Small intestine (tissue), 16 donors: Measurements from ENCODE around the gene DNPH1. TPM values are rescaled to one million over a fixed set of nuclear protein-coding genes. Genes with fewer than 3 reads are reported as not detected.

Source experiments
- DNase-seq, 2 donors: peaks; one replicate each; pipeline versions ENCODE4 v3.0.0 to v3.0.0-alpha.2; 2013
- FAIRE-seq: peaks from 2 replicates; lab custom pipeline; 2012; peaks lifted over from hg19 to GRCh38; lab: Jason Lieb, UNC
- H3K27ac ChIP-seq, 3 donors: one replicate each; pipeline ENCODE4 v1.5.1; 2013; ENCODE audit warnings: low read length in 2 of 3, mild to moderate bottlenecking in 2 of 3, control low read depth in 1 of 3, inconsistent platforms in 1 of 3, low read depth in 1 of 3, moderate library complexity in 1 of 3
- H3K27me3 ChIP-seq, 3 donors: one replicate each; pipeline ENCODE4 v1.6.1; 2013; ENCODE audit warnings: low read length in 3 of 3, inconsistent platforms in 1 of 3; ENCODE audit not compliant: control insufficient read depth in 3 of 3, insufficient read depth in 3 of 3
- H3K36me3 ChIP-seq, 3 donors: one replicate each; pipeline ENCODE4 v1.6.1; 2013; ENCODE audit warnings: low read length in 3 of 3, inconsistent platforms in 1 of 3, low read depth in 1 of 3, mild to moderate bottlenecking in 1 of 3, moderate library complexity in 1 of 3; ENCODE audit not compliant: control insufficient read depth in 3 of 3, insufficient read depth in 2 of 3
- H3K4me1 ChIP-seq, 3 donors: one replicate each; pipeline ENCODE4 v1.6.1; 2013; ENCODE audit warnings: low read length in 2 of 3, inconsistent platforms in 1 of 3, low read depth in 1 of 3, mild to moderate bottlenecking in 1 of 3, moderate library complexity in 1 of 3; ENCODE audit not compliant: control insufficient read depth in 3 of 3, insufficient read depth in 2 of 3
- H3K4me3 ChIP-seq, 3 donors: one replicate each; pipeline ENCODE4 v1.5.1; 2013; ENCODE audit warnings: low read length in 3 of 3, control low read depth in 1 of 3, inconsistent platforms in 1 of 3, low read depth in 1 of 3, mild to moderate bottlenecking in 1 of 3, moderate library complexity in 1 of 3
- H3K9me3 ChIP-seq, 2 donors: one replicate each; pipeline ENCODE4 v1.6.1; 2013; ENCODE audit warnings: low read depth in 1 of 2, low read length in 1 of 2; ENCODE audit not compliant: control insufficient read depth in 2 of 2, insufficient read depth in 1 of 2
- WGBS, 3 donors: extraction: QIAGEN DNeasy Blood & Tissue Kit; methylation state at CpG; one replicate each; pipeline ENCODE4 v1.1.7; 2013; 5-methylcytosine and 5-hydroxymethylcytosine counted together
- long read RNA-seq, 10 donors: transcript quantifications; one replicate each; lab custom pipeline, GENCODE V29; 2026
- polyA plus RNA-seq, 4 donors: library from polyadenylated mRNA; stranded (reverse) in 3 of 4; unstranded in 1 of 4; fragments of 200-250 nt in 3 of 4; fragments of 120-200 nt in 1 of 4; gene quantifications; one replicate each; pipeline versions ENCODE4 v1.2.1 to v1.2.3, GENCODE V29; 2013
- donor health status: healthy with polysubstance abuse.
- donor health status: control.
- donor health status: control.
- donor health status: Bipolar disorder and iron deficiency.
- donor health status: healthy.

DNPH1 gene, protein sequence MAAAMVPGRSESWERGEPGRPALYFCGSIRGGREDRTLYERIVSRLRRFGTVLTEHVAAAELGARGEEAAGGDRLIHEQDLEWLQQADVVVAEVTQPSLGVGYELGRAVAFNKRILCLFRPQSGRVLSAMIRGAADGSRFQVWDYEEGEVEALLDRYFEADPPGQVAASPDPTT
- 100 to 1,000 TPM; 192 to 370 (median 327) TPM for polyA plus RNA-seq
- long read RNA-seq, donor 1, transcript DNPH1-202 (3 exons, 796 nt) = minor isoform, 37 of 646 reads
- long read RNA-seq, donor 1, transcript DNPH1-201 (4 exons, 657 nt) = major isoform, 362 of 646 reads
- long read RNA-seq, donor 1, transcript DNPH1-203 (2 exons, 396 nt) = minor isoform, 8 of 646 reads
- long read RNA-seq, donor 1, partial matches to known transcripts = 238 of 646 reads
- long read RNA-seq, donor 1, other reads (novel, unspliced or antisense) = 0 of 646 reads
- long read RNA-seq, donor 2, transcript DNPH1-202 (3 exons, 796 nt) = minor isoform, 8 of 78 reads
- long read RNA-seq, donor 2, transcript DNPH1-201 (4 exons, 657 nt) = major isoform, 47 of 78 reads
- long read RNA-seq, donor 2, partial matches to known transcripts = 22 of 78 reads
- long read RNA-seq, donor 2, other reads (novel, unspliced or antisense) = 0 of 78 reads
- long read RNA-seq, donor 3, transcript DNPH1-202 (3 exons, 796 nt) = minor isoform, 17 of 251 reads
- long read RNA-seq, donor 3, transcript DNPH1-201 (4 exons, 657 nt) = major isoform, 145 of 251 reads
- long read RNA-seq, donor 3, partial matches to known transcripts = 88 of 251 reads
- long read RNA-seq, donor 3, other reads (novel, unspliced or antisense) = 0 of 251 reads
- long read RNA-seq, donor 4, partial matches to known transcripts = 0 of 2 reads
- long read RNA-seq, donor 4, other reads (novel, unspliced or antisense) = 0 of 2 reads
- long read RNA-seq, donor 5, transcript DNPH1-201 (4 exons, 657 nt) = major isoform, 86 of 126 reads
- long read RNA-seq, donor 5, partial matches to known transcripts = 36 of 126 reads
- long read RNA-seq, donor 5, other reads (novel, unspliced or antisense) = 0 of 126 reads
- long read RNA-seq, donor 6, transcript DNPH1-202 (3 exons, 796 nt) = minor isoform, 11 of 237 reads
- long read RNA-seq, donor 6, transcript DNPH1-201 (4 exons, 657 nt) = major isoform, 120 of 237 reads
- long read RNA-seq, donor 6, partial matches to known transcripts = 105 of 237 reads
- long read RNA-seq, donor 6, other reads (novel, unspliced or antisense) = 0 of 237 reads
- long read RNA-seq, donor 7, transcript DNPH1-201 (4 exons, 657 nt) = major isoform, 78 of 125 reads
- long read RNA-seq, donor 7, transcript DNPH1-202 (3 exons, 796 nt) = minor isoform, 7 of 125 reads
- long read RNA-seq, donor 7, partial matches to known transcripts = 40 of 125 reads
- long read RNA-seq, donor 7, other reads (novel, unspliced or antisense) = 0 of 125 reads
- long read RNA-seq, donor 8, transcript DNPH1-201 (4 exons, 657 nt) = major isoform, 7 of 8 reads
- long read RNA-seq, donor 8, partial matches to known transcripts = 0 of 8 reads
- long read RNA-seq, donor 8, other reads (novel, unspliced or antisense) = 0 of 8 reads
- long read RNA-seq, donor 9, transcript DNPH1-202 (3 exons, 796 nt) = minor isoform, 6 of 75 reads
- long read RNA-seq, donor 9, transcript DNPH1-201 (4 exons, 657 nt) = major isoform, 39 of 75 reads
- long read RNA-seq, donor 9, partial matches to known transcripts = 28 of 75 reads
- long read RNA-seq, donor 9, other reads (novel, unspliced or antisense) = 0 of 75 reads
- long read RNA-seq, donor 10, transcript DNPH1-201 (4 exons, 657 nt) = major isoform, 123 of 212 reads
- long read RNA-seq, donor 10, transcript DNPH1-202 (3 exons, 796 nt) = minor isoform, 14 of 212 reads
- long read RNA-seq, donor 10, partial matches to known transcripts = 71 of 212 reads
- long read RNA-seq, donor 10, other reads (novel, unspliced or antisense) = 0 of 212 reads

GRCh38 chr6:43228951-43229802 lies at the start of gene DNPH1:
TSS of gene DNPH1 (minus strand) at chr6:43229481. CDS start at chr6:43229456, 25 bp downstream.
- Histone ChIP-seq H3K36me3 (peaks cover 0 to 30% (median 0%) of the 10 kb centered on the region in 3 donors), H3K4me1 (peaks cover 2 to 17% (median 7%) of the 10 kb centered on the region in 3 donors), H3K27me3 (peaks cover 0 to 5% (median 0%) of the 10 kb centered on the region in 3 donors), H3K9me3 (no peaks in the 10 kb centered on the region), H3K27ac (peak within 1 kb of the TSS; percentile 44 to 85 (median 62)), H3K4me3 (peak within 1 kb of the TSS; percentile 45 to 86 (median 84))
- no peak for FAIRE-seq
- 2 to 5% (median 4%) methylated on average over 54 to 82 of the region's 82 CpGs for WGBS, 3 donors
- DNase-seq = peak; percentile 79 to 95

GRCh38 chr6:43278524-43279078 lies 49.3 kb upstream of the DNPH1 start:
- Histone ChIP-seq H3K27me3 (no peaks in the 10 kb centered on the region), H3K36me3 (peaks cover 0 to 4% (median 0%) of the 10 kb centered on the region in 3 donors), H3K9me3 (no peaks in the 10 kb centered on the region), H3K4me3 (no peak overlapping the region), H3K4me1 (peaks cover 15 to 71% (median 21%) of the 10 kb centered on the region in 3 donors), H3K27ac (peak overlapping the region; percentile 85 to 99 (median 97))
- peak; percentile 89 to 98 for DNase-seq
- WGBS, 3 donors = 13 to 41% (median 28%) methylated on average over 4 of the region's 4 CpGs
- FAIRE-seq = no peak

- WGBS, 3 donors = 17 to 58% (median 36%) methylated on average over 13 of the region's 13 CpGs
These were observed 48.6 kb upstream of the DNPH1 start for GRCh38 chr6:43277643-43278523.

GRCh38 chr6:43277306-43277642 lies 48.0 kb upstream of the DNPH1 start:
- FAIRE-seq (no peak), DNase-seq (no peak)
- 23 to 62% (median 41%) methylated on average over 6 of the region's 6 CpGs for WGBS, 3 donors
- peaks cover 0 to 4% (median 0%) of the 10 kb centered on the region in 3 donors for H3K36me3 ChIP-seq
- no peaks in the 10 kb centered on the region for H3K9me3 ChIP-seq
- H3K4me1 ChIP-seq = peaks cover 15 to 80% (median 21%) of the 10 kb centered on the region in 3 donors
- H3K27ac ChIP-seq = peak overlapping the region; percentile 85 to 99 (median 97)
- H3K27me3 ChIP-seq = no peaks in the 10 kb centered on the region
- H3K4me3 ChIP-seq = no peak overlapping the region

More at GRCh38 chr6:43277643-43278523, 48.6 kb upstream of the DNPH1 start:
- Histone ChIP-seq H3K4me3 (no peak overlapping the region), H3K27ac (peak overlapping the region; percentile 85 to 99 (median 97)), H3K4me1 (peaks cover 15 to 77% (median 21%) of the 10 kb centered on the region in 3 donors), H3K36me3 (peaks cover 0 to 4% (median 0%) of the 10 kb centered on the region in 3 donors), H3K9me3 (no peaks in the 10 kb centered on the region), H3K27me3 (no peaks in the 10 kb centered on the region)
- peak; percentile 94 to 98 for DNase-seq
- no peak for FAIRE-seq

DNA sequence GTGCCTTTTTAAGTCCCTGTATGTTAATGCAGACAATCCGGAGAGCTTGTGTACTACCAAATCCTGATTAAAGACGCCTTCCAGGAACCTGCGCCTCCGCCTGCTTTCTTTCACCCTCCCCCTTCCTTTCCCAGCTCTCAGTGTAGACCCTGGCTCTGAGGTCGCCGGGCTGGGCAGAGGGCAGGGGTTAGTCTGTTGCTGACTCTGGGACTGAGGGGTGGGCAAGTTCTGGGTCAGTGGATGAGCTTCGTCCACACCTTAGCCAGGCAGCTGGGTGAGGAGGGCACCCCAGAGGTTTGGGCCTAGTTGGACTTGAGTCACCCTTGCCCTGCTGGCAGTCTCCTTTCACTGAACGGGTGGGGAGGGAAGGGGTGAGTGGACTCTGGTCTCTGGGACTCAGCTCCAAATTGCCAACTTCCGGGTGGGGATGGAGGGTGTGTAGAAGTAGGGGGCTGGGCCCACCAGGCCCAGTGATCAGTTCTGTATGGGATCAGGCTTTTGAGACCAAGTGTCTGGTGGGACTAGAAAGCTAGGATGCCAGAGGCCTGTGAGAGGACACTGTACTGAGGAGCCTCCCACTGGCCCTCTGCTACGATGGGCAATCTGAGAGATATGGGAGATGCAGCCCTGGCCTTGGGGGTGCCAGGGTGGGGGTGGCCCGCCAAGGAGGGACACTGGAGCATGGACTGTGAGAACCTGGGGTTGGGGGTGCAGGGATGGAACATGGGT lies 47.5 kb upstream of the DNPH1 start:
- Histone ChIP-seq H3K36me3 (peaks cover 0 to 4% (median 0%) of the 10 kb centered on the region in 3 donors), H3K4me1 (peaks cover 15 to 83% (median 22%) of the 10 kb centered on the region in 3 donors), H3K27me3 (no peaks in the 10 kb centered on the region), H3K27ac (peak overlapping the region; percentile 85 to 99 (median 97)), H3K4me3 (no peak overlapping the region), H3K9me3 (no peaks in the 10 kb centered on the region)
- peak; percentile 90 to 94 for DNase-seq
- FAIRE-seq = no peak
- WGBS, 3 donors = 17 to 57% (median 34%) methylated on average over 9 to 11 of the region's 11 CpGs
